NCI-H524 treated with DMSO at 0.1 percent for 48 hours (cell line): ENCODE measurements around the gene ATAD5.
"Not testable (repeated sequence)": the region's sequence is repeated elsewhere in the genome, so short reads cannot be mapped to it uniquely, and the experiment has no call there.

Experiments
- DNase-seq: peaks from one replicate; lab custom pipeline; 2025; lab: John Stamatoyannopoulos, UW

The ATAD5 gene

DNA sequence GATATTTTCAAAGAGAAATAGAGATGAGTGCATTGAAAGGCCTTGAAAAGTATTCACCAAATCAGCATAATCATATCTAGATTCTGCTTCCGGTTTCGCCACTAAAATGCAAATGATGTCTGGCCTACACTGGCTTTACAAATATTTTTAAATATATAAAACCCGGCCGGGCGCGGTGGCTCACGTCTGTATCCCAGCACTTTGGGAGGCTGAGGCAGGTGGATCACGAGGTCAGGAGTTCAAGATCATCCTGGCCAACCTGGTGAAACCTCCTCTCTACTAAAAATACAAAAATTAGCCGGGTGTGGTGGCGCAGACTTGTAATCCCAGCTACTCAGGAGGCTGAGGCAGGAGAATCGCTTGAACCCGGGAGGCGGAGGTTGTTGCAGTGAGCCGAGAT is 8.8 kb upstream of the ATAD5 start:
- not testable (repeated sequence) for DNase-seq

DNA sequence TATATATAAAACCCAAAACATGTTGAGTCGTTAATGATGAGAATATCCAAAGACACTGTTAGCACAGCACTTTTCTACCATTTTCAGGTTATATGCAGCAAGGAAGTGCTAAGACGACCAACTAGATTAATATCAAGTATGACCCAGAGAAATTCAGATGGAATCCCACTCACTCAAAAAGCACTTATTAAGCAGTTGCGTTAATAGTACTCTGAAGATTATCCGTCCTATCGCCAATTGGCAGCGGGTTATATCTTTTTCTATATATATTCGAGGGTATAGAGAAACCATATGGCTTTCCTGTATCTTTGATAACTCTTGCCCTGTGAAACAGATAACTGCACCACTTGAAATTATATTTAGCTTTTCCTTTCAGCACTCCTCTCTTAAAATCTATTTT is 8.3 kb upstream of the ATAD5 start:
- DNase-seq, result no peak

DNA sequence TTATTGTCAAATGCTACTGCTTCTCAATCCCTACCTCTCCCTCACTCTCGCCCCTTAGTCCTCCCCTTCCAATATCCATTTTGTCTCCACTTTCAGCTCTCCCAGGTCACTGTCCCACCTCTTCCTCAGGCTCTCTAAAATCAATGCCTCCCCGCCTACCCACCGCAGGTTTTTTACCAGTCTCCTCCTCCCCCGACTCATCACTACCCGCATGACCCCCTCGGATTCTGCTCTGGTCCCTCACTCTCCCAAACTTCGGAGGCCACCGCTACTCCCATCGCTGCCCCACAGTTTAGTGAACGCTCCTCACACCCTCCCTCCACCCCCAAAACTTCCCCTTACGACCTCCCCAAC is 7.8 kb upstream of the ATAD5 start:
- no peak for DNase-seq

DNA sequence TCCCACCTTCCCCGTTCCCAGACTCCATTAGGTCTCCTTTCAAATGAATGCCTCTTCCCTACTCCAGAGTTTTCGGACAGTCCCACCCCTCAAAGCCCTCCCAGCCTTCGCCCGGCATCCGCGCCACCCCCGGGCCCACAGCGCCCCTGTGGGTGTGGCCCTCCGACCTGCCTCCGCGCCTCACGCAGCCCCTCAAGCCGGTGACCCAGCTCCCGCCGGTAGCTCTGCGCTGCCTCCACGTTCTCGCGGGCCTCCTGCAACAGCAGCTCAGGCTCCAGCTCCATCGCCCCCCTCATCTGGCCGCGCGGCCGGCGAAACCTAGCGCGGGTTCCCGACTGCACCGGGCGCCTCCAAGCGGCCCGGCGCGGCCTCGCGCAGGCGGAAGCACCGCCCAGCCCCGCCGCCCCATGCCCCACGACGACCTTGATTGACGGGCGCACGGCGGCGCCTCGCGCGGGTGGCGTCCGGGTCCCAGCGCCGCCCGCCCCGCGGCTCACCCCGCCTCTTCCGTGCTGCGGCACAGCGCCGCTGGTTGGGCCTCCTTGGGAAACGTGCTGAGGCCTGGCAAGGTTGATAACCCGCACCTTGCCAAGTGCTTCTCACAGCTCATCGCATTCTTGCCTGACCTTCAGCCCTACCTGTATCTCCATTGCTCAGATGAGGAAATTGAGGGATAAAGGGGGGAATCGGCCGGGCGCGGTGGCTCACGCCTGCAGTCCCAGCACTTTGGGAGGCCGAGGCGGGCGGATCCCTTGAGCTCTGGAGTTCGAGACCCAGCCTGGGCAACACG is 7.2 kb upstream of the ATAD5 start, which contains the start of gene CRLF3:
CRLF3 (minus strand) TSS at position 337 of the 790 bp plus-strand sequence; CDS start at position 296, 41 bp downstream.
- DNase-seq, result peak; percentile 91

DNA sequence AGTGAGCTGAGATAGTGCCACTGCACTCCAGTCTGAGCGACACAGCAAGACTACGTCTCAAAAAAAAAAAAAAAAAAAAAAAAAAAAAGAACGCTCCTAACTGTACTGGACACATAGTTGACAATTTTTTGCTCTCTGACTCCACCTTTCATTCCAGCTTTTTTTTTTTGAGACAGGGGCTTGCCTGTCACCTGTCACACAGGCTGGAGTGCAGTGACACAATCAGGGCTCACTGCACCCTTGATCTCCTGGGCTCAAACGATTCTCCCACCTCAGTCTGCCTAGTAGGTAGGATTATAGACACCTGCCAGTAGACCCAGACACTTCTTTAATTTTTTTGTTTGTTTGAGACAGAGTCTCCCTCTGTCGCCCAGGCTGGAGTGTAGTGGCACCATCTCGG is 4.7 kb upstream of the ATAD5 start:
- no peak for DNase-seq

DNA sequence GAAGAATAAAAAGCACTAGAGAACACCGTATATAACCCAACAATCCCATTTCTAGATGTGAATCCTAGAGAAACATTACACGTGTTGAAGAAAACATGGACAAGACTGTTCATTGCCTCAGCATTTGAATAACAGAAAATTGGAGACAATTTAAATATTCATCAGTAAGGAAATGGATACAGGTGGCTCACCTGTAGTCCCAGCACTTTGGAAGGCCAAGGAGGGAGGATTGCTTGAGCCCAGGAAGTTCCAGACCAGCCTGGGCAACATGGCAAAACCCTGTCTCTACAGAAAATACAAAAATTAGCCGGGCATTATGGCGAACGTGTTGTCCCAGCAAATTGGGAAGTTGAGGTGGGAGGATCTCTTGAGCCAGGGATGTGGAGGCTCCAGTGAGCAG is 2.7 kb upstream of the ATAD5 start:
- DNase-seq, result no peak

DNA sequence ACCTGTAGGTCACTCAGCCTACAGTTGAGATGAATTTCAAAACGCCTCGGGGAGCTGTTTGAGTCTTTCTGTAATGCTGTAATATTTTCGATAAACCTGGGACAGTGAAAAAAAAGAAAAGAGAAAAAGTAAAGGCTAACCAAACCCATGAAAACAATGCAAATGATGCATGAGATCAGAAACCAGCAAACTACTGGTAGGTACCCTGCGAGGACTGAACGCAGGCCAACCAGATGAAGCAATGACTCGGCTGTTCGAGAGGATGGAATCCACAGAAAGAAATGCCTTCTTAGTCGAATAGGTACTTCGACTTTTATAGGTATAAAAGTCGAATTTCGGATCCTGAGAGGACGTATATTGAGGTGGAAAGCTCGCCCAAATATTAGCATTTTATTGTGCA is 509 bp upstream of the ATAD5 start:
- DNase-seq, result no peak

GRCh38 chr17:30832438-30833124 is 815 bp downstream of the ATAD5 start:
- DNase-seq, result no peak

GRCh38 chr17:30838202-30838807 is 6.5 kb downstream of the ATAD5 start:
- no peak for DNase-seq

GRCh38 chr17:30840771-30841170 is 9.0 kb downstream of the ATAD5 start:
- no peak for DNase-seq

DNA sequence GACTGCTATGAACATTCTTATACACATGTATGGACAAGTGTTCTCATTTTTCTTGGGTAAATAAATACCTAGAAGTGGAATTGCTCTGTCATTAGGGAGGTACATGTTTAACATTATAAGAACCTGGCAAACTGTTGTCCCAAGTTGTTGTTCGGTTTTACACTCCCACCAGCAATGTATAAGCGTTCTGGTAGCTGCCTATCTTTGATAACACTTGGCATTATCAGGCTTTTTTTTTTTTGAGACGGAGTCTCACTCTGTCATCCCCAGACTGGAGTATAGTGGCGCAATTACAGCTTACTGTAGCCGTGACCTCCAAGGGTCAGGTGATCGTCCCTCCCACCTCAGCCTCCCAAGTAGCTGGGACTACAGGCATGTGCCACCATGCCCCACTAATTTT is 16.3 kb downstream of the ATAD5 start:
- no peak for DNase-seq

- no peak for DNase-seq
Measured at GRCh38 chr17:30854146-30854545, 22.4 kb downstream of the ATAD5 start.

GRCh38 chr17:30858556-30859250 is 26.9 kb downstream of the ATAD5 start:
- DNase-seq, result no peak

GRCh38 chr17:30864636-30865035 is 32.9 kb downstream of the ATAD5 start:
- no peak for DNase-seq

DNA sequence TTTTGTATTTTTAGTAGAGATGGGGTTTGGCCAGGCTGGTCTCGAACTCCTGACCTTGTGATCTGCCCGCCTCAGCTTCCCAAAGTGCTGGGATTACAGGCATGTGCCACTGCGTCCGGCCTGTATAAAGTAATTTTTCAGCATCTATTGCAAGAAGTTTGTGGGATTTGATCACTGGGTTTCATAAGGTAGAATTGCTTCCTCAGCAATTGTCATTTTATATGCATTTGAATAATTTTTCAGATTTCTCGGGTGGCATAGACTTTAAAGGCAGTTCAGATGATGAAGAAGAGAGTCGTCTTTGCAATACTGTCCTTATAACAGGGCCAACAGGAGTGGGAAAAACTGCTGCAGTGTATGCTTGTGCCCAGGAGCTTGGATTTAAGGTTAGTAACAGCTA is 37.2 kb downstream of the ATAD5 start:
- DNase-seq, result no peak

DNA sequence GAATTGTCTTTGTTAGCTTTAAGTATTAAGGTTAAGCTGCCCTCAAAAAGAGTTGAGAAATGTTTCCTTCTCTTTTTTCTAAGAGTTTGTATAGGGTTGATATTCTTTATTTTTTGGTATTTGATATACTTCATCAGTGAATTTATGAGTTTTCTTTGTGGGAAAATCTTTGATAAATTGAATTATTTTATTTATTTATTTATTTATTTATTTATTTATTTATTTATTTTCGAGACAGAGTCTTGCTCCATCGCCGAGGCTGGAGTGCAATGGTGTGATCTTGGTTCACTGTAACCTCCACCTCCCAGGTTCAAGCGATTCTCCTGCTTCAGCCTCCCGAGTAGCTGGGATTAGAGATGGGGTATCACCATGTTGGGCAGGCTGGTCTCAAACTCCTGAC is 54.4 kb downstream of the ATAD5 start:
- DNase-seq, result no peak

DNA sequence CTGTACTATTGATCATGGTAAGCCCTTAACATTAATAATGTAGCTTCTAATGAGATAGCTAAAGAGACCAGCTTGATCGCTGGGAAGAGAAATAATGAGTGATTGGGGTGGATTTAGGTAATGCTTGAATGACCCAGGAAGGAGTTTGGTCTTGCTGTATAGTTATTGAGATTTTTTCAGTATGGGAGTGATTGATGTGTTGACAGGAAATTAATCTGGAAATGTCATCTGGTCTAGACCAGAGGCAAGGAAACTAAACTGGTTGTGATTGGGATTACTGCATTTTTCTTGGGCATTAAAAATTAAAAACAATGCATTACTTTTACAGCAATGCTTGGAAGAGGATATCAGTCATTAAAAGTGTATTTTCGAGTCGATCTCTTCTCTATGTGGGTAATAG is 62.5 kb downstream of the ATAD5 start:
- DNase-seq, result no peak

DNA sequence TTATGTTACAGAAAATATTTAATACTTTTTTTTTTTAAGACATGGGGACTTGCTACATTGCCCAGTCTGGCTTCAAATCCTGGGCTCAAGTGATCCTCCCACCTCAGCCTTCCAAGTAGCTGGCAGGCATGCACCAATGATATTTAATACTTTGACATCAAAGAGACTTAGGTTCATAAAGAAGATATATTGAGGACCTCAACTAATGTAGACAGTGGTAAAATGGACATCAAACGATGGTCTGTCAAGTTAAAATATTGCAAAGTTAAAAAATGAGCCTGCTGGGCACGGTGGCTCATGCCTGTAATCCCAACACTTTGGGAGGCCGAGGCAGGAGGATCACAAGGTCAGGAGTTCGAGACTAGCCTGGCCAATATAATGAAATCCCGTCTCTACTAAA is 65.5 kb downstream of the ATAD5 start:
- DNase-seq, result no peak

- no peak for DNase-seq
Measured at GRCh38 chr17:30905742-30906100, 74.0 kb downstream of the ATAD5 start.

DNA sequence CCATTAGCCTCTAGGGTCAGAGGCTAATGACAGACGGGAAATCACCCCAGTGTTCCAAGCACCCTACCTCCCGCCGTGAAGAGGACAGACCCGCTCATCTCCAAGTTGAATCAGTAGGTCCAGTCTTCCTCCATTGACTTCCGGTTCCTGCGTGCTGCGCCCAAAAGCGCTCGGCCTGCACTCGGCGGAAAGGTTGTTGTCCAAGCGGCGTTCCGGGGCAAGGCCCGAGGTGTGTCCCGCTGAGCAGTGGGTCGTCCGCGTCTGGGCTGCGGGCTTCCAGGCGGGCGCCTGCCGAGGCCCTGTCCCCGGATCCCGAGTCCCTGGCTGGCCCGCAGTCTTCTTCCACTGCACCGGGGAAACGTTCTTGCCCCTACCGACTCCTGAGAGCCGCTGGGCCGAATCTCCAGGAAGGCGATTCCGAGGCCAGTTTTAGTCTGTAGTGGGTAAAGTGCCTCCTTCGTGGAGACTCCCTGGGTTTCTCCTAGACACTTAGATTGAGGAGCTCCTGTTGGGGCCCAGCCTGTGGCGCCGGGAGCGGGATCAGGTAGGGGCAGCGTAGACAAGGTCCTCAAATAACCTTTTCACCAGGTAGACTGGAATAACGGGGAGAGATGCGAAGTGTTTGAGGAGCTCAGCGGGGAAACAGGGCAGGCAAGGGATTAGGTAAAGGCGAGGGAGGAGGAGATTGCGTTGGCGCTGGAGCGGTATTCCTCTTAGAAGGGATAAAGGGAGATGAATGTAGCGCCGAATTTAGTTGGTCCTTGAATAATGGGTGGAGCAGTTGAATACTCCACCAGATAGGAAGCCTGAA is 74.5 kb downstream of the ATAD5 start, which contains the start of gene TEFM:
TEFM (minus strand) TSS at position 138 of the 811 bp plus-strand sequence; CDS start at position 98, 40 bp downstream.
- peak; percentile 86 for DNase-seq

DNA sequence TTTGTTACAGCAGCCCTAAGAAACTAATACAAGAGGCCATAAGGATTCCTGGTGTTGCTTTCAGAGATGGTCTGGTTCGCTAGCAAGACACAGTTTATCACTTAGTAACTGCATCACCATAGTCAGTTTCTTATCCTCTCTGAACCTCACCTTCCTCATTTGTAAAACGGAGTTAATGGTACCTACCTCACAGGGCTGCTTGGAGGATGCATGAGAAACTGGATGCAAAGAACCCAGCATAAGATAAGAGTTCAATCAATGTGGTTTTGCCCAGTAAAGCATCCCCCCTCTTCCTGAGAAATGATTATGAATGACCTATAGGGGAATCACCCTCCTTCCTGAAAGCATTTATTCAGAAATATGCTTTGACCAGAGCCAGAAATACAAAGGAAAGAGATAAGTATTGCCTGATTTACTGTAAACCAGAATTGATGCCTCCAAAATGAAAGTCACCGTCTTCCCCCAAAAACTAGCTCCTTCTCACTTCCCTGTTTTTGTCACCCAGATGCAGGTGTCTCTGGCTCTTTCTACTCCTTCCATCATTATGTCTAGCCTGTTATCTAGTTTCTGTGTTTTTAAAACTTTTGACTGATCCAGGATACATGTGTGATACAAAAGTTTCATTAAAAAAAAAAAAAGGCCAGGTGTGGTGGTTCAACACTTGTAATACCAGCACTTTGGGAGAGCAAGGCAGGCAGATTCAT is 77.1 kb downstream of the ATAD5 start:
- DNase-seq, result no peak
